ENCODE data around the gene TUBGCP3. TPM values are rescaled to one million over a fixed set of nuclear protein-coding genes. Genes with fewer than 3 reads are reported as not detected.

Gene TUBGCP3
- total RNA-seq, 1 experiment from 2014 or later = 14.3 TPM

- no peak for DNase-seq (ENCODE audit: low spot score)
These were observed 146.1 kb downstream of the TUBGCP3 start for GRCh38 chr13:112441779-112442310.

- no peak for DNase-seq (ENCODE audit: low spot score)
These were observed 146.7 kb downstream of the TUBGCP3 start for GRCh38 chr13:112441226-112441625.

DNA sequence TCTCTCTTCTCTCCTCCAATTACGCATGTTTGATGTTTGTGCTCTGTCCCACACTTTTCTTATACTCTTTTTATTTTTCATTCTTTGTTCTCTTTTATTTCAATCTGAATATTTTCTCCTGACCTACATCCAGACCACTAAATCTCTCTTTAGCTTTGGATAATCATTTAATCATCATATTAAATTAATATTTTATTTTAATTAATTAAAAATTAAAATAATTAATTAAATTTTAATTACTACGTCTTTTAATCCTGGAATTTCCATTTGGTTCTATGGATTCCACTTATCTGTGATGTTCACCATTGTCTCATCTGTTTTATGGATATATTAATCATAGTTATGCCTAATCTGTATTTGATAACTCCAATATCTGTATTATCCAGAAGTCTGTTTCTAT is 149.4 kb downstream of the TUBGCP3 start:
- no peak for DNase-seq (ENCODE audit: low spot score)

DNA sequence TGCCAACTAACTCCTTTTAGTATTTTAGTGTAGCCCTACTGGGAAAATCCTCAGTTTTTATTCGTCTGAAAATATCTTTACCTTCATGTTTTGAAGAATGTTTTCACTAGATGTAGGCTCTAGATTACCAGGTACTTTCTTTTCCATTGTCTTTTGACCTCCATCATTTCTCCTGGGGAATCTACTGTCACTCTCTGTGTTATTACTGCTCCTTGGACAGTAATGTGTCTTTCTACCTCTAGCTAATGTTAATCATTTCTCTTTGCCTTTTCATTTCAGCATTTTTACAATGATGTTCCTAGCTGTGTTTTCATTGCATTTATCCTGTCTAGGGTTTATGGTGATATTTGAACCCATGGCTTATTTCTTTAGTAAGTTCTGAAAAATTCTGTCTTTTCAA is 149.9 kb downstream of the TUBGCP3 start:
- DNase-seq (ENCODE audit: low spot score) = no peak

- DNase-seq (ENCODE audit: low spot score) = no peak
These were observed 152.0 kb downstream of the TUBGCP3 start for GRCh38 chr13:112435973-112436372.

Other genes starting within 250 kb of the TUBGCP3 start
- not detected in 2 replicates for gene SPACA7, start 211.8 kb downstream of the TUBGCP3 start, total RNA-seq (2014; rRNA removed; shearing (Covaris generic))
- gene ATP11A, start 101.9 kb upstream of the TUBGCP3 start, total RNA-seq (2014; rRNA removed; shearing (Covaris generic)) = 6.6 and 8.8 TPM in 2 replicates